ENCODE data around the gene LARP4.
"Not testable (repeated sequence)": the region's sequence is repeated elsewhere in the genome, so short reads cannot be mapped to it uniquely, and the experiment has no call there.

Gene LARP4

GRCh38 chr12:50521781-50522180, 121.1 kb downstream of the LARP4 start:
- DNase-seq (ENCODE audit: low read depth in 1 of 2, low spot score in 1 of 2), result not testable (repeated sequence)

GRCh38 chr12:50523772-50524171, 123.1 kb downstream of the LARP4 start:
- DNase-seq (ENCODE audit: low read depth in 1 of 2, low spot score in 1 of 2), result no peak

GRCh38 chr12:50524621-50525020, 123.9 kb downstream of the LARP4 start:
- DNase-seq (ENCODE audit: low read depth in 1 of 2, low spot score in 1 of 2), result no peak

- DNase-seq (ENCODE audit: low read depth in 1 of 2, low spot score in 1 of 2), result no peak
Measured at GRCh38 chr12:50525422-50525821, 124.7 kb downstream of the LARP4 start.

- no peak for DNase-seq (ENCODE audit: low read depth in 1 of 2, low spot score in 1 of 2)
Measured at GRCh38 chr12:50527359-50527726, 126.7 kb downstream of the LARP4 start.

- no peak for DNase-seq (ENCODE audit: low read depth in 1 of 2, low spot score in 1 of 2)
Measured at GRCh38 chr12:50528800-50529199, 128.1 kb downstream of the LARP4 start.

- no peak for DNase-seq (ENCODE audit: low read depth in 1 of 2, low spot score in 1 of 2)
Measured at GRCh38 chr12:50529345-50529744, 128.7 kb downstream of the LARP4 start.

All from stimulated activated CD4-positive, alpha-beta T cell treated with anti-CD3 and anti-CD28 coated beads, Interleukin-15, amount 100 ng/mL, for 1 hour (primary cell).